Omental fat pad (tissue), 4 donors: ENCODE measurements around the gene MICAL1. TPM values are rescaled to one million over a fixed set of nuclear protein-coding genes. Genes with fewer than 3 reads are reported as not detected.

Source experiments
- ATAC-seq: fragments of 150-250 bp; one replicate; pipeline ENCODE4 v1.9.1; 2016; ENCODE audit warnings: mild to moderate bottlenecking, moderate library complexity; ENCODE audit not compliant: low FRiP score
- DNase-seq: peaks from one replicate; pipeline ENCODE4 v3.0.0-alpha.2; 2019; ENCODE audit warnings: low spot score
- total RNA-seq, 4 donors: library from RNA; depleted of rRNA; stranded (reverse); fragments of >200 nt; gene quantifications; one replicate each; pipeline ENCODE4 v1.1.0, GENCODE V29; 2016
- TF ChIP-seq, protein P1 (sequence below), 3 donors: fragments of 450-650 bp; IDR thresholded peaks; one replicate each; pipeline ENCODE4 v1.5.1; 2016 to 2017; ENCODE audit warnings: antibody characterized with exemption in 3 of 3, mild to moderate bottlenecking in 3 of 3, moderate library complexity in 2 of 3

The MICAL1 gene
- total RNA-seq, 4 donors from 2014 or later, result 14.0 to 48.7 (median 30.2) TPM

DNA sequence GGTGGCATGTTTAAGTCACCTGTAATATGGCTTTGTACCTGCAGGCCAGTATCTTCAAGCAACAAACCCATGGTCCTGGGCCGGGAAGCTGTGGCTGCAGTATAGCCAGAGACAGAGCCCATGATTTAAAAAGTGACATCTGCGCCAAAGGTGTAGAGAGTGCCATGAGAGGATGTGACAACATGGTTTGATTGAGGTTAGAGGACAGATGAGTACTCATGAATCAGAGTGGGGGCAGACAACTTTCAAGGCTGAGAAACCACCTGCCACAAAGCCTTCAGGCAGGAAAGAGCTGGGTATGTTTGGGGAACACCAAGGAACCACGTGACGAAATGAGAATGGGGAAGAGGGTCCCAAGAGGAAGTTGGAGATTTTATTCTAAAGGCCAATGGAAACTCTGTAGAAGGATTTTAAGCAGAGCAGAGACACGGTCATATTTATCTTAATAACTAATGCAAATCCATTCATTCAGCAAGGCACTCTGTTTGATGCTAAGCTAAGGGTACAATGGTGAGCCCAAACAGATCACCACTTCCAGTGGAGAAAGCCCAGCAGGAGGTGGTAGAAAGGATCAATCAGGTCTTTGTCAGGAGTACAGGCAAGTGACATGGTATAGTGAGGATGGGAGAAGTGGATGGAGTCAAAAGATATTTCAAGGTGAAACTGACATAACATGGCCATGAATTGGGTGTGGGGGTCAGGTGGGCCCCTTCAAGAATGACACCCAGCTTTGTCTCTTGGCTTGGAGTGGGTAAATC is 3.4 kb upstream of the MICAL1 start:
- TF ChIP-seq, protein P1, sequence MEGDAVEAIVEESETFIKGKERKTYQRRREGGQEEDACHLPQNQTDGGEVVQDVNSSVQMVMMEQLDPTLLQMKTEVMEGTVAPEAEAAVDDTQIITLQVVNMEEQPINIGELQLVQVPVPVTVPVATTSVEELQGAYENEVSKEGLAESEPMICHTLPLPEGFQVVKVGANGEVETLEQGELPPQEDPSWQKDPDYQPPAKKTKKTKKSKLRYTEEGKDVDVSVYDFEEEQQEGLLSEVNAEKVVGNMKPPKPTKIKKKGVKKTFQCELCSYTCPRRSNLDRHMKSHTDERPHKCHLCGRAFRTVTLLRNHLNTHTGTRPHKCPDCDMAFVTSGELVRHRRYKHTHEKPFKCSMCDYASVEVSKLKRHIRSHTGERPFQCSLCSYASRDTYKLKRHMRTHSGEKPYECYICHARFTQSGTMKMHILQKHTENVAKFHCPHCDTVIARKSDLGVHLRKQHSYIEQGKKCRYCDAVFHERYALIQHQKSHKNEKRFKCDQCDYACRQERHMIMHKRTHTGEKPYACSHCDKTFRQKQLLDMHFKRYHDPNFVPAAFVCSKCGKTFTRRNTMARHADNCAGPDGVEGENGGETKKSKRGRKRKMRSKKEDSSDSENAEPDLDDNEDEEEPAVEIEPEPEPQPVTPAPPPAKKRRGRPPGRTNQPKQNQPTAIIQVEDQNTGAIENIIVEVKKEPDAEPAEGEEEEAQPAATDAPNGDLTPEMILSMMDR (IDR thresholded peaks at IDR 0.05), result no peak
- DNase-seq (no peak), ATAC-seq (no peak)

DNA sequence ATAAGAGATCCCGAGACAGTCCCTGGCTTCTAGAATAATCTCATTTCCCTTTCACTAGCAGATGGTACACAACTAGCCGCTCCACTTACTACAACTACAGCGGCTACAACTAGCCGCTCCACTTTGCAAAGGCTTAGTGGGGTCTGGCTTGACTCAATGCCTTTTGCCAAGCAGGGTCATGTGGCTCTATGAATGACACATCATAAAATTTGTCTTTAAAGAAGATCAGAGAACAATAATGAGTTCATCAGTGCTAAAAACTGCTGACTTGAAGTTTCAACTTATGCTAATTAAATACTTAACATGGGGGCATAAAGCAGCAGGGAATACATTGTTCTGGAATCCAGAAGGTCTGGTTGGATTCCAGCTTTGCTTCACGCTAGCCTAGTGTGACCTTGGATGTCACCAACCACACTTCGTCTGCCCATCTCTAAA is 2.0 kb upstream of the MICAL1 start:
- ATAC-seq (no peak), DNase-seq (no peak)
- TF ChIP-seq, protein P1 (IDR thresholded peaks at IDR 0.05), result no peak

DNA sequence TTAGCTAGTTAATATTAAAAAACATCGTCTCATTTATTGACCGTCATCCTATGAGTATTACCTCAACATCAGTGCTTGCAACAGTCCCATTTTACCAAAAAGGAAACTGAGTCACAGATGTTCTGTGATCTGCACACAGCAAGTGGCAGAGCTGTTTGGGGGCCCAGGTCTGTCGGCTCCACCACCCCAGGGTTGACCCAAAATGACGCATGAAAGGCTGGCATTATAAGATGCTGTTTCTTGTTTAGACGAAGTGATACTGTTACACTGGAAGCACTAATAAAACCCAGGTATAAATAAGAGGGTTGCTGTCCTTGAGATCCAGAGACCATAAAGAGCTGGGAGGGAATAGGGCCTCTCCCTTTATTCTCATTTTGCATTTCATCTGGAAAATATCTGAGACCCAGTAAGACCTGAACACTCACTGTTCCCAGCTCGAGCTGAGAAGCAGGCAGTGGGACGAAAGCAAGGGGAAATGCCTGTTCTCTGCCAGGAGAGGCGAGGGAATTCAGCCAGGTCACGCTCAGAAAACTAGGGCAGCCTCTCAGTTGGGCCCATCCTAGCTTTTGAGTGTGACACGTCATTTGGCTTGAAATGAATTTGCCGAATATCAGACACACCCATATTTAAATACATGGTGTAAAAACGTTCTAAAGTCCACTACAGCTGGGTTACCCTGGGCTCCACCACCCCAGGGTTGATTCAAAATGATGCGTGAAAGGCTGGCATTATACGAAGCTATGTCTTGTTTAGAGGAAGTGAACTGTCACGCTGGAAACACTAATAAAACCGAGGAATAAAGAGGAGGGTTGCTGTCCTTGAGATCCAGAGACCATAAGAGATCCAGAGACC is 1.4 kb upstream of the MICAL1 start:
- DNase-seq (no peak), ATAC-seq (no peak)
- TF ChIP-seq, protein P1 (IDR thresholded peaks at IDR 0.05), result no peak

DNA sequence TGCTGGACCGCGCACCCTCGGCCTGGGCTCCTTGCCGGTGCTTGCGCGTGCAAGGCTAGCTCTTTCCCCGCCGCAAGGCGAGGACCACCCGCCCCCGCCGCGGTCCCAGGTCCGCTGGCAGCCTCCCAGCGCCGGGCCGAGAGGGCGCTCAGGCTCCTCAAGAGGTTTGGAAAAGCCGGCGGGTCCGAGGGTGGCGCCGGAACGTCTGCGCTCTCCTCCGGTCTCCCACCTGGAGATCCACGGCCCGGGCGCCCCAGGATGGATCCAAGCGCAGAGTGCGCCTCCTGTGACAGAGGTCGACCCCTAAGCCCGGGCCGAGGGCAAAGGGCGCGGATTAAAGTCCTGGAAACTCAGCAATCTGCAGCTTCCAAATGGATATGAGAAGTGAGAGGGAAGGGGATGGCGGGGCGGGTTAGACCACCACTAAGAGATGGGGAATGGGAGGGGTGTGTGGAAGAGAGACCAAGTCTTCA is 575 bp upstream of the MICAL1 start:
- TF ChIP-seq, protein P1 (IDR thresholded peaks at IDR 0.05), result no peak
- no peak for DNase-seq
- ATAC-seq, result peak; percentile 6

DNA sequence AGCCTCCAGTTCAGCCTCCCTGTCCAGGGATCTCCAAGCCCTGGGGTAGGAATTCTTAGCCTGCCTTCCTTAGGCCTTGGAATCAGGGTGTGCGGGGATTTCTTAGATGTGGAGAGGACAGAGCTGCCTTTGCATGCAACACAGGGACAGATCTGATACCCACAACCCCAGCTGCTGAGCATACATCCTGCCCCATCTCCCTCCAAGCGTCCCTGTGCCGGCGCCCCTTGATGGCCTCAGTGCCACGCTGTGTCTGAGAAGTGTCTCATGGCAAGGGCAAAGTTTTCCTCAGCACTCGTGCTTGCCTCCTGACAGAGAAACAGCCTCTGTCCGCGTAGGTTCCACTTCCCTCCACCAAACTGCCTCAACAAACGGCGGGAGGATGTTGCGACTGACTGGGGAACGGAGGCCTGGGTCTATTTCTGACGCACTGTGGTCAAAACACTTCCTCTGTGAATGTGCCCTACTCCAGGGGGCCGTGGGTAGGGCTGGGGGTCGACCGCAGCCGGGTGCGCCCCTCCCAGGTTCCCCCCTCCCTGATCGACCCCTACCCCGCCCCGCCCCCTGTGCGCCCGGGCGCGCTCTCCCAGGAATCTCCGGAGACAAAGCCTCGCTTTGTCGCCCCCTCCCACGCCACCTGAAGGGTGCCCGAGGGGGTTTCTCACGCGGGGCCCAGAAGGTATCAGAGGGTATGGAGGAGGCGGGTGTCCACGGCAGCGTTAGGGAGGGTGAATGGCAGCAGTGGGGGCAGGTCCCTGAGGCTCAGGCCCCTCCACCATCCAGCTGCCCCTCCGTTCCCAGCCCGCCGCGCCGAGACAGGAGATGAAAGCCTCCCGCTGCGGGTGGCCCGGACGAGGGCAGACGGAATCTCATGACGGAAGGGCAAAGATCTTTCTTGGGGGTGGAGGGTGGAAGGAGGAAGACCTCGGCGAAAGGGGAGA is 806 bp downstream of the MICAL1 start:
- TF ChIP-seq, protein P1 (IDR thresholded peaks at IDR 0.05), result no peak
- DNase-seq (no peak), ATAC-seq (no peak)
